Glomerular visceral epithelial cell (primary cell): ENCODE results near the gene CDRT15.
A peak's percentile ranks its signal among the peaks of the same experiment; 100 is the strongest.
"Not testable (repeated sequence)": the region's sequence is repeated elsewhere in the genome, so short reads cannot be mapped to it uniquely, and the experiment has no call there.

Experiments
- DNase-seq: peaks from one replicate; pipeline ENCODE4 v3.0.0-alpha.2; 2016; ENCODE audit errors: extremely low spot score

Gene CDRT15

GRCh38 chr17:14206891-14207290, 29.8 kb downstream of the CDRT15 start:
- DNase-seq, result no peak

- peak; percentile 78 for DNase-seq
Observed at GRCh38 chr17:14205992-14206461, 30.6 kb downstream of the CDRT15 start.

- no peak for DNase-seq
Observed at GRCh38 chr17:14205380-14205779, 31.3 kb downstream of the CDRT15 start.

GRCh38 chr17:14204546-14204945, 32.1 kb downstream of the CDRT15 start:
- DNase-seq, result no peak

GRCh38 chr17:14204084-14204483, 32.6 kb downstream of the CDRT15 start:
- DNase-seq, result no peak

- no peak for DNase-seq
Observed at GRCh38 chr17:14203388-14203787, 33.3 kb downstream of the CDRT15 start.

GRCh38 chr17:14202388-14203166, 34.1 kb downstream of the CDRT15 start:
- DNase-seq, result no peak

GRCh38 chr17:14201988-14202380, 34.7 kb downstream of the CDRT15 start:
- DNase-seq, result no peak

GRCh38 chr17:14201021-14201987, 35.4 kb downstream of the CDRT15 start:
- DNase-seq, result no peak

GRCh38 chr17:14200354-14200753, 36.3 kb downstream of the CDRT15 start:
- no peak for DNase-seq

- no peak for DNase-seq
Observed at GRCh38 chr17:14199601-14200000, 37.1 kb downstream of the CDRT15 start.

- DNase-seq, result no peak
Observed at GRCh38 chr17:14198575-14198974, 38.1 kb downstream of the CDRT15 start.

- no peak for DNase-seq
Observed at GRCh38 chr17:14198013-14198412, 38.6 kb downstream of the CDRT15 start.

GRCh38 chr17:14197586-14197985, 39.1 kb downstream of the CDRT15 start:
- no peak for DNase-seq

GRCh38 chr17:14197057-14197456, 39.6 kb downstream of the CDRT15 start:
- no peak for DNase-seq

GRCh38 chr17:14196377-14196997, 40.2 kb downstream of the CDRT15 start:
- DNase-seq, result no peak

- not testable (repeated sequence) for DNase-seq
Observed at GRCh38 chr17:14192636-14193344, 43.9 kb downstream of the CDRT15 start.

GRCh38 chr17:14192039-14192438, 44.6 kb downstream of the CDRT15 start:
- DNase-seq, result not testable (repeated sequence)

- not testable (repeated sequence) for DNase-seq
Observed at GRCh38 chr17:14191469-14191868, 45.2 kb downstream of the CDRT15 start.

- DNase-seq, result not testable (repeated sequence)
Observed at GRCh38 chr17:14190774-14191173, 45.9 kb downstream of the CDRT15 start.

- not testable (repeated sequence) for DNase-seq
Observed at GRCh38 chr17:14186443-14186842, 50.2 kb downstream of the CDRT15 start.
